Ascending aorta (tissue), 2 donors: ENCODE results near the gene UNC5A. TPM values are rescaled to one million over a fixed set of nuclear protein-coding genes. Genes with fewer than 3 reads are reported as not detected.

ENCODE experiments used
- DNase-seq, 2 donors: peaks; one replicate each; pipeline ENCODE4 v3.0.0-alpha.2; 2019; ENCODE audit warnings: low spot score in 2 of 2
- H3K27ac ChIP-seq, 2 donors: fragments of 200-600 bp; sonication (generic); one replicate each; pipeline ENCODE4 v1.5.1; 2016 to 2017; ENCODE audit warnings: mild to moderate bottlenecking in 1 of 2
- H3K27me3 ChIP-seq: fragments of 200-600 bp; sonication (generic); one replicate; pipeline ENCODE4 v1.5.1; 2017
- H3K36me3 ChIP-seq, 2 donors: fragments of 200-600 bp; sonication (generic); one replicate each; pipeline ENCODE4 v1.5.1; 2016
- H3K4me1 ChIP-seq, 2 donors: fragments of 200-600 bp; sonication (generic); one replicate each; pipeline ENCODE4 v1.5.1; 2016 to 2017; ENCODE audit warnings: mild to moderate bottlenecking in 1 of 2
- H3K4me3 ChIP-seq, 2 donors: fragments of 200-600 bp; sonication (generic); one replicate each; pipeline ENCODE4 v1.5.1; 2016 to 2017; ENCODE audit warnings: mild to moderate bottlenecking in 1 of 2
- H3K9me3 ChIP-seq, 2 donors: fragments of 200-600 bp; sonication (generic); one replicate each; pipeline ENCODE4 v1.5.1; 2016
- intact Hi-C: fragments of 100-400 bp; cut with DNase I; formaldehyde crosslinking; loops from one replicate; pipeline ENCODE4 v1.15.1; 2023
- total RNA-seq: library from RNA; depleted of rRNA; stranded (reverse); fragments of >200 nt; gene quantifications from one replicate; pipeline ENCODE4 v1.1.0, GENCODE V29; 2016
- TF ChIP-seq, protein P1 (sequence below), 3 experiments: fragments of 200-600 bp in 2 of 3; fragments of 450-650 bp in 1 of 3; sonication (generic) in 2 of 3; IDR thresholded peaks; one replicate each; pipeline ENCODE4 v1.5.1; 2016 to 2019; ENCODE audit warnings: antibody characterized with exemption in 3 of 3, mild to moderate bottlenecking in 1 of 3, moderate library complexity in 1 of 3

UNC5A gene
- total RNA-seq, 1 donor from 2014 or later: not detected

DNA sequence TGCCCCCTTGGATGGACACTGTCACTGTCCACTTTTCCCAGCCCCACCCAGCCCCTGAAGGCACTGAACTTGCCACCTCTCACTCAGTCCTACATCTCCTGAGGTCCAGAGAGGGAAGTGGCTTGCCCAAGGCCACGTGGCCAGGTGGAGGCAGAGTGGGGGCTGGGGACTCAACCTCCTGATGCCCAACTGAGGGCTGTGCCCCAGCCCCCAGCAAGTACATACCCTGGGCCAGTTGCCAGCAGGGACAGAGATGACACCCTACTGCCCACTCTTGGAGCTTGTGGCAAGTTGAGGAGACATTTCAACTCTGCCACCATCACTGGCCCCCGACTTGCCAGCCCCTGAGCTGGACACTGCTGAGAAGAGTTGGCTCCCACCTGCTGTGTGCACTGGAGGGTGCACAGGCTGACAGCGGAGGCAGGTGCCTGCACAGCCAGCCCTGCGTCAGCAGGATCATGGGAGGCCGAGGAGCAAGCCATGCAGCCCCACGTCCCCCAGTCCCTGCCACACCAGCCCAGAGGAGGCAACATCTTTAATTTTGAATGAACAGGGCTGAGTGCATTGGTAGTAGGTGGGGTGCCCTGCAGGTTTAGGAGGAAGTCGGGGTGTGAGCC lies 39.4 kb downstream of the UNC5A start:
- Histone ChIP-seq H3K9me3 (no peaks in the 10 kb centered on the region), H3K4me3 (no peak overlapping the region), H3K27ac (no peak overlapping the region), H3K27me3 (no peaks in the 10 kb centered on the region), H3K36me3 (no peaks in the 10 kb centered on the region), H3K4me1 (no peaks in the 10 kb centered on the region)
- intact Hi-C loops: no loop called here
- TF ChIP-seq, protein P1, sequence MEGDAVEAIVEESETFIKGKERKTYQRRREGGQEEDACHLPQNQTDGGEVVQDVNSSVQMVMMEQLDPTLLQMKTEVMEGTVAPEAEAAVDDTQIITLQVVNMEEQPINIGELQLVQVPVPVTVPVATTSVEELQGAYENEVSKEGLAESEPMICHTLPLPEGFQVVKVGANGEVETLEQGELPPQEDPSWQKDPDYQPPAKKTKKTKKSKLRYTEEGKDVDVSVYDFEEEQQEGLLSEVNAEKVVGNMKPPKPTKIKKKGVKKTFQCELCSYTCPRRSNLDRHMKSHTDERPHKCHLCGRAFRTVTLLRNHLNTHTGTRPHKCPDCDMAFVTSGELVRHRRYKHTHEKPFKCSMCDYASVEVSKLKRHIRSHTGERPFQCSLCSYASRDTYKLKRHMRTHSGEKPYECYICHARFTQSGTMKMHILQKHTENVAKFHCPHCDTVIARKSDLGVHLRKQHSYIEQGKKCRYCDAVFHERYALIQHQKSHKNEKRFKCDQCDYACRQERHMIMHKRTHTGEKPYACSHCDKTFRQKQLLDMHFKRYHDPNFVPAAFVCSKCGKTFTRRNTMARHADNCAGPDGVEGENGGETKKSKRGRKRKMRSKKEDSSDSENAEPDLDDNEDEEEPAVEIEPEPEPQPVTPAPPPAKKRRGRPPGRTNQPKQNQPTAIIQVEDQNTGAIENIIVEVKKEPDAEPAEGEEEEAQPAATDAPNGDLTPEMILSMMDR (IDR thresholded peaks at IDR 0.05): no peak
- DNase-seq: no peak

DNA sequence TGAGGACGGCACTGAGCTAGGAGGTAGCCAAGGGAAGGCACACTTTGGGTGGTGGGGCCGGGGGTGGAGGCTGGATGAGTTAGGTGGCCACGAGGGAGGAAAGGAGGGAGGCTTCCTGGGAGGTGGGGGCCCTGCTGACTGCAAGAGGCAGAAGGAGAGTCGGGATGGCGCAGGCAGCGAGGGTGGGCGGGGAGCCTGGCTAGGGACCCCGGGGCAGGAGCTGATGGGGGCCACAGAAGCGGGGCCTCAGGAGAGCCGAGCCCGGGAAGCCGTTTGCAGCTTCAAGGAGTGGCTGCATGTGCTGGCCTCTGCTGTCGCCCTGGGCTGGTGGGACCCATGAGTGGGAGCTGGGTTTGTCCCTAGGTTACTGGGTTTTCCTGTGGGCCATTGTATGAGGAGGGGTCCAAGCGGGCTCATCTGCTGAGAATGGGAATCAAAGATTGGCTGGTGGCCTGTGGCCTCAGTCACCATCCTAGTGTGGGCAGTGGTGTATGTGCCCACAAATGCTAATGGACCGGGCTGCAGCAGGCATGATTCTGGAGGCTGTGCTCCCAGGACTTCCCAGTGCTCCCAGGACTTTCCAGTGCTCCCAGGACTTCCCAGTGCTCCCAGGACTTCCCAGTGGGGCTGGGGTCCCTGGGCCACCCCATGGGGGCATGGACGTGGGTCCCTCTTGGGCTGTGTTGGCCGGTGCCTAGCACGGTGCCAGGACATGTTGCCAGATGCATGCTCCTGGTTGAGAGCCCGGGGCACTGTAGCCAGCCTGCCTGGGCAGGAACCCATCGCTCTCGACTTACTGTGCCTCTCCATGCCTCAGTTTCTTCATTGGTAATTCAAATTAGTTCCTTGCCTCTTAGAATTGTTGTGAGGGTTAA lies 40.2 kb downstream of the UNC5A start:
- Histone ChIP-seq H3K36me3 (no peaks in the 10 kb centered on the region), H3K4me1 (no peaks in the 10 kb centered on the region), H3K27ac (no peak overlapping the region), H3K27me3 (no peaks in the 10 kb centered on the region), H3K4me3 (no peak overlapping the region), H3K9me3 (no peaks in the 10 kb centered on the region)
- TF ChIP-seq, protein P1 (IDR thresholded peaks at IDR 0.05): no peak
- intact Hi-C loops: no loop called here
- DNase-seq: no peak

DNA sequence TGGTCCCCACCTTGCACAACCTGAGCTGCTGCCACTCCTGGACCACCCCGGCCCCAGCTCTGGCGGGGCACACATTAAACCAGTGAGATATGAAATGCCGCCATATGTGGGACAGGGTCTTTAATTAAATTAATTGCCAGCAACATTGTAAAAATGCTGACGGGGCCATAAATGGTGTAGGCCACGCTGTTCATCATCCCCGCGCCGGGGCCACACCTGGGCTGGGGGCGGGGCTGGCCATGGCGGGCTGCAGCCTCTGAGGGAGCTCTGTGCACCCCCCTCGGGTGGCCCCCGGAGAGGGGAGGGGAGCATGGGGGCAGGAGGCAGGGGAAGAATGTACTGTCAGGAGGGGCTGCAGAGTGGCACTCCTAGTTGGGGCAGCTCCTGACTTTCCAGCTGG lies 41.0 kb downstream of the UNC5A start:
- no peaks in the 10 kb centered on the region for H3K4me1 ChIP-seq
- no peak overlapping the region for H3K4me3 ChIP-seq
- intact Hi-C loops: no loop called here
- no peaks in the 10 kb centered on the region for H3K27me3 ChIP-seq
- H3K9me3 ChIP-seq: no peaks in the 10 kb centered on the region
- no peaks in the 10 kb centered on the region for H3K36me3 ChIP-seq
- DNase-seq: no peak
- H3K27ac ChIP-seq: no peak overlapping the region
- TF ChIP-seq, protein P1 (IDR thresholded peaks at IDR 0.05): no peak

DNA sequence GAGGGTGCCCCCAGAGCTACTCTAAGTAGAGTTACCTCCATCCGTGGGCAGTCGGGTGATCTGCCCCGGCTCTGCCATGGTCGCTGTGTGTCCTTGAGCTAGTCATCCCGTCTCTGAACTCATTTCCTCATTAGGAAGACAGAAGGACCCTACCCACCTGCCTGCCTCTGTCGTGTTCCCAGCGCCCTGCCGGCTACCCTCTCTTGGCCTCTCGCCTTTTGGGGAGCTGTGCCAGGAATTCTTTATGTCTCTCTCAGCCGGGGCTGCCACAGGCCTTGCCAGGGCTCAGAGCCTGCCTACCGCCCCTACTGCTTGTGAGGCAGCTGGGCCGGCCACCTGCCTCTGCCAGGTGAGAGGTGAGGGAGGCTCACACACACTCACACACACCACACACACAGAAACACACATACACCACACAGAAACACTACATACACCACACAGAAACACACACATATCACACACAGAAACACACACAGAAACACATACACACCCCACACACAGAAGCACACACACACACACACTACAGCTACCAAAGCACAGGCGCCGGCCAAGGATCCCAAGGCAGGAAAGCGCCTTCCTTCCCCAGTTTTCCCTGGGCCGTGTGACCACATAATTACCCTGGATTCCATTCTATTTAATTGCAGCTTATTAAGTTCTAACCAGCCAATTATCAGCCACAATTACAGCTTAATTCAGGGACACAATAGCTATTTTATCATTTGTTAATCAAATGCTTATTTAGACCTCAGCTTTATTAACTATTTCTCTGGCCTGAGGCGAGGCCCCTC lies 41.7 kb downstream of the UNC5A start:
- DNase-seq: no peak
- no peak overlapping the region for H3K27ac ChIP-seq
- H3K36me3 ChIP-seq: no peaks in the 10 kb centered on the region
- no peaks in the 10 kb centered on the region for H3K4me1 ChIP-seq
- H3K4me3 ChIP-seq: no peak overlapping the region
- no peaks in the 10 kb centered on the region for H3K9me3 ChIP-seq
- intact Hi-C loops: no loop called here
- TF ChIP-seq, protein P1 (IDR thresholded peaks at IDR 0.05): no peak
- no peaks in the 10 kb centered on the region for H3K27me3 ChIP-seq

DNA sequence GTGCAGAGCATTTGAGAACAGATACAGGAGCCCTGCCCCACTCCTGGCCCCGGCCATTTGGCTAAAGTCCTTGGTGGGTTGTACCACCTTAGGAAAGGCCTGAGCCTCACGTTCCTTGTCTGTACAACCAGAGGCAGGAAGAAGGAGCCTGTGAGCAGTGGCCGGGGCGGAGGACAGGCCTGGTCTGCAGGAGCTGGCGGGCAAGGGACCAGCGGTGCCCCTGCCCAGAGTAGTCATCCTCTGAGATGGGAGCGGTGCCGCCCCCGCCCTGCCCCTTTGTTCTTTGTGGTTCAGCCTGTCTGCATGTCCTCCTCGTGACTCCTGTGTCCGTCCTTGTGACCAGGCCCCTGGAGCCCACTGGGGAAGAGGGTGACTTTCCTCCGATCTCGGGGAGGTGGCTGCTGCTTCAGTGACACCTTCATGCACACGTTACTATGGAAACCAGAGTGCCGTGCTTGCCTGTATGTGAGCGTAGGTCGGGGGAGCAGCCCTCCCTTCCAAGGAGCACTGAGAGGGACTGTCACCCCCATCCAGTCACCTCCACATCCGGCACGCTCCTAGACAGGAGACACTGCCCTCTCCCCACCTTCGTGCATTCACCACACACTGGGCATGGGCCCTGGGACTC lies 42.9 kb downstream of the UNC5A start:
- no peaks in the 10 kb centered on the region for H3K36me3 ChIP-seq
- no peak for DNase-seq
- H3K27ac ChIP-seq: no peak overlapping the region
- no peaks in the 10 kb centered on the region for H3K27me3 ChIP-seq
- no peaks in the 10 kb centered on the region for H3K4me1 ChIP-seq
- TF ChIP-seq, protein P1 (IDR thresholded peaks at IDR 0.05): no peak
- intact Hi-C loops: no loop called here
- no peaks in the 10 kb centered on the region for H3K9me3 ChIP-seq
- H3K4me3 ChIP-seq: no peak overlapping the region
